ENCODE measurements around the gene ALPK3. TPM values are rescaled to one million over a fixed set of nuclear protein-coding genes. Genes with fewer than 3 reads are reported as not detected.

Gene ALPK3
- total RNA-seq, 1 donor: 0.36 TPM

DNA sequence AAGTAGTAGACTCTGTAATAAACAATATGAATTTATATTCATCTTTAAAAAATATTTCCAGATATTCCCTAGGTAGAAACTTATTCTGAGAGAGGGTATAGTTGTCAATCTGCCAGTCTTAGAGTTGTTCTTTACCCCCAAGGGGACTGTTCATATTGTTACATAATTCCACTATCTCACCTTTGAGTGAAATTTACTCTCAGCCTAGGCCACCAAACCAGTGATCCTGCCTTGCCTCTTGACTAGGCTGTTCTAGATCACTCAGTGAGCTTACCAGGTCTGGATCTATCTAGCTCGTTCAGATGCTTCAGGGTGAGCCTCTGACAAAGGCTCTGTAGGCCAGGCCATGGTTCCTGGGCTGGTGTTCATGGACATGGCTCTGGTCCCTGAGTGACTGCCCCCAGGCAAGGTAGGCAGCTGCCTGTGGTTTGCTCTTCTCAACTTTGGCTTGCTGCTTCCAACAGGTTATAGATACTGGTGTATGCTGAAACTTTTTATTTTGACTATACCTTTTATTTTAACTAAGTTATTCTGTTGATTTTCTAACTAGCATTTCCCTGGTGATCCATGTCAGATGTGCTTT is 41.2 kb upstream of the ALPK3 start:
- H3K4me2 ChIP-seq (ENCODE audit: insufficient read depth, low read length): no peak overlapping the region
- no peaks in the 10 kb centered on the region for H3K4me1 ChIP-seq (ENCODE audit: insufficient read depth, low read length)
- no peaks in the 10 kb centered on the region for H3K9me3 ChIP-seq (ENCODE audit: low read depth, low read length)
- peaks cover 17% of the 10 kb centered on the region for H4K20me1 ChIP-seq (ENCODE audit: insufficient read depth, low read length)
- H2AFZ ChIP-seq (ENCODE audit: low read length): no peak overlapping the region
- TF ChIP-seq CTCF (IDR thresholded peaks at IDR 0.05; ENCODE audit: extremely low read depth, low read depth, low read length): no peak
- peak; percentile 55 for DNase-seq (ENCODE audit: insufficient read length, low spot score, missing footprints)
- H3K4me3 ChIP-seq (ENCODE audit: insufficient read depth, low read length): no peak overlapping the region
- no peaks in the 10 kb centered on the region for H3K27me3 ChIP-seq (ENCODE audit: insufficient read depth, low read length)
- H3K79me2 ChIP-seq (ENCODE audit: insufficient read depth, low read length): peaks cover 84% of the 10 kb centered on the region
- H3K27ac ChIP-seq (ENCODE audit: low read depth, low read length): peak overlapping the region; percentile 12
- H3K36me3 ChIP-seq (ENCODE audit: insufficient read depth, low read length): peaks cover 7% of the 10 kb centered on the region

DNA sequence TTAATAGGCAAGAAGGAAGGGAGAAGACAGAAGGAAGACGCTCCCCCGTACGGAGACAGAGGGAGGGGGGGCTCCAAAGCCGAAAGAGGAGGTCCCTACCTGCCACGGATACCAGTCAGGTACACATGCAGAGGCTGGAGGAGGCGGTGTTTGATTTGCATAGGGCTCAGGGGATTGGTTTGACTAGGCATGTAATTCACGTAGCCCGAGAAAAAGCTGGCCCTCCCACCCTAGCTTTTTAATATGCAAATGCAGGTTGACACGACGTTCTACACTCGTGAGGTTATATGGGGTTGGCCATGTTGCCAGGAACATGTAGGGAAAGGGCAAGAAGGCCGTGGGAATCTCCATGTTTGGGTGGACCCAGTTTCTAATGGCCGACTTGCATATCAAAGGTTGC is 39.0 kb upstream of the ALPK3 start:
- no peak overlapping the region for H3K4me3 ChIP-seq (ENCODE audit: insufficient read depth, low read length)
- TF ChIP-seq CTCF (IDR thresholded peaks at IDR 0.05; ENCODE audit: extremely low read depth, low read depth, low read length): no peak
- no peaks in the 10 kb centered on the region for H3K27me3 ChIP-seq (ENCODE audit: insufficient read depth, low read length)
- peaks cover 82% of the 10 kb centered on the region for H3K79me2 ChIP-seq (ENCODE audit: insufficient read depth, low read length)
- H3K4me2 ChIP-seq (ENCODE audit: insufficient read depth, low read length): no peak overlapping the region
- H3K36me3 ChIP-seq (ENCODE audit: insufficient read depth, low read length): peaks cover 21% of the 10 kb centered on the region
- no peak overlapping the region for H3K27ac ChIP-seq (ENCODE audit: low read depth, low read length)
- no peak for DNase-seq (ENCODE audit: insufficient read length, low spot score, missing footprints)
- H4K20me1 ChIP-seq (ENCODE audit: insufficient read depth, low read length): peaks cover 10% of the 10 kb centered on the region
- no peaks in the 10 kb centered on the region for H3K4me1 ChIP-seq (ENCODE audit: insufficient read depth, low read length)
- H2AFZ ChIP-seq (ENCODE audit: low read length): no peak overlapping the region
- H3K9me3 ChIP-seq (ENCODE audit: low read depth, low read length): no peaks in the 10 kb centered on the region

DNA sequence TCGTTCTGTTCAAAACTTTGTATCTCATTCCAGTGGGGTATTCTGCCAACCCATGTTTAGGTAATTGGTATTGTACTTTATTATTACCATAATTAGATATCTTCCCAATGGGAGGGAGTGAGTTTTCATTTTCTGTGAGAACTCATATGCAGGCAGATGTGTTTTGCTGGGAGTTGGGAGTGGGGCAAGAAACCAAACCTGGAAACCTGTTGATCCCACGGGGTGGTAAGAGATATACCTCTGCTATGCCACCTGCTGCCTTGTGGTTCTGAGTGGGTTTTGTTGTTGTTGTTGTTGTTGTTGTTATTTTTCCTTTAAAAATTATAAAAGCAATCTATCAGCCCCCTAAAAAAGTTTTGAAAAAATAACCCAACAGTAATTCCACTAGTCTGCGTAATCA is 36.7 kb upstream of the ALPK3 start:
- H3K4me3 ChIP-seq (ENCODE audit: insufficient read depth, low read length): no peak overlapping the region
- H2AFZ ChIP-seq (ENCODE audit: low read length): no peak overlapping the region
- H3K4me2 ChIP-seq (ENCODE audit: insufficient read depth, low read length): no peak overlapping the region
- H3K79me2 ChIP-seq (ENCODE audit: insufficient read depth, low read length): peaks cover 84% of the 10 kb centered on the region
- no peaks in the 10 kb centered on the region for H3K27me3 ChIP-seq (ENCODE audit: insufficient read depth, low read length)
- H3K4me1 ChIP-seq (ENCODE audit: insufficient read depth, low read length): no peaks in the 10 kb centered on the region
- H3K9me3 ChIP-seq (ENCODE audit: low read depth, low read length): no peaks in the 10 kb centered on the region
- no peak overlapping the region for H3K27ac ChIP-seq (ENCODE audit: low read depth, low read length)
- H4K20me1 ChIP-seq (ENCODE audit: insufficient read depth, low read length): peaks cover 17% of the 10 kb centered on the region
- no peak for TF ChIP-seq CTCF (IDR thresholded peaks at IDR 0.05; ENCODE audit: extremely low read depth, low read depth, low read length)
- no peak for DNase-seq (ENCODE audit: insufficient read length, low spot score, missing footprints)
- peaks cover 37% of the 10 kb centered on the region for H3K36me3 ChIP-seq (ENCODE audit: insufficient read depth, low read length)

DNA sequence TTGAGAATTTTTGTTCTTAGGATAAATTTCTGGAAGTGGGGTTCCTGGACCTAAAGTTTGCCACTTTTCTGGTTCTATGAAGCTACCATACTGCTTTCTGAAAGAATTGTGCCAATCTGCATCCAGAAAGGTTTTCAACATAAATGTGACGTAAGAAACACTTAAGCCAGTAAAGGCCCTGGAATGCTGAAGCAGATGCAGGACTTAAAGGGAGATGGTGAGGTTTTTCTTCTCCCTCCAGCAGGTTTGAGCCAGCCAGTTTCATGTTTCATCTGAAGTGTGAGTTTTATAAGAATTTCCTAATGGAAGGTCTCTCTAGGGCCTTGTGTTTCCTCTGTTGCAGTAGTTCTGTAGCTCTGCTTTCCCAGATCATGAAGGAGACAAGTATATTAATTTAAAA is 35.7 kb upstream of the ALPK3 start:
- Histone ChIP-seq H3K36me3 (ENCODE audit: insufficient read depth, low read length) (peaks cover 37% of the 10 kb centered on the region), H3K4me2 (ENCODE audit: insufficient read depth, low read length) (no peak overlapping the region), H3K79me2 (ENCODE audit: insufficient read depth, low read length) (peaks cover 84% of the 10 kb centered on the region), H3K4me3 (ENCODE audit: insufficient read depth, low read length) (no peak overlapping the region), H3K27me3 (ENCODE audit: insufficient read depth, low read length) (no peaks in the 10 kb centered on the region), H3K9me3 (ENCODE audit: low read depth, low read length) (no peaks in the 10 kb centered on the region), H2AFZ (ENCODE audit: low read length) (no peak overlapping the region), H3K4me1 (ENCODE audit: insufficient read depth, low read length) (no peaks in the 10 kb centered on the region), H3K27ac (ENCODE audit: low read depth, low read length) (no peak overlapping the region), H4K20me1 (ENCODE audit: insufficient read depth, low read length) (peaks cover 23% of the 10 kb centered on the region)
- DNase-seq (ENCODE audit: insufficient read length, low spot score, missing footprints): peak; percentile 53
- no peak for TF ChIP-seq CTCF (IDR thresholded peaks at IDR 0.05; ENCODE audit: extremely low read depth, low read depth, low read length)
